Osteocyte (in vitro differentiated cells): ENCODE data around the gene BCL2. TPM values are rescaled to one million over a fixed set of nuclear protein-coding genes. Genes with fewer than 3 reads are reported as not detected.

Experiments
- DNase-seq: peaks from one replicate; pipeline ENCODE4 v3.0.0; 2021; ENCODE audit warnings: mixed read lengths; ENCODE audit not compliant: unreplicated experiment; ENCODE audit errors: extremely low spot score
- H3K27ac Mint-ChIP-seq: one replicate; pipeline ENCODE4 v1.8.0; 2021; ENCODE audit warnings: mild to moderate bottlenecking, mixed read lengths; ENCODE audit not compliant: unreplicated experiment
- H3K27me3 Mint-ChIP-seq: one replicate; pipeline ENCODE4 v1.8.0; 2021; ENCODE audit warnings: mixed read lengths; ENCODE audit not compliant: unreplicated experiment
- H3K36me3 Mint-ChIP-seq: one replicate; pipeline ENCODE4 v1.8.0; 2021; ENCODE audit warnings: mixed read lengths; ENCODE audit not compliant: unreplicated experiment
- H3K4me1 Mint-ChIP-seq: one replicate; pipeline ENCODE4 v1.8.0; 2021; ENCODE audit warnings: mixed read lengths; ENCODE audit not compliant: unreplicated experiment
- H3K4me3 Mint-ChIP-seq: one replicate; pipeline ENCODE4 v1.8.0; 2021; ENCODE audit warnings: mild to moderate bottlenecking, moderate library complexity, mixed read lengths; ENCODE audit not compliant: unreplicated experiment
- H3K9me3 Mint-ChIP-seq: one replicate; pipeline ENCODE4 v1.8.0; 2021; ENCODE audit warnings: mixed read lengths; ENCODE audit not compliant: unreplicated experiment
- total RNA-seq: library from RNA; stranded (reverse); gene quantifications from 2 replicates; pipeline ENCODE4 v1.2.1, GENCODE V29; 2021
- TF ChIP-seq, protein P1 (sequence below): fragments of 200-600 bp; sonication (generic); IDR thresholded peaks from 2 replicates; pipeline ENCODE4 v1.5.0; 2021; ENCODE audit warnings: antibody characterized with exemption, mild to moderate bottlenecking, moderate library complexity

The BCL2 gene
- total RNA-seq, 1 donor from 2014 or later, result 3.2 TPM

DNA sequence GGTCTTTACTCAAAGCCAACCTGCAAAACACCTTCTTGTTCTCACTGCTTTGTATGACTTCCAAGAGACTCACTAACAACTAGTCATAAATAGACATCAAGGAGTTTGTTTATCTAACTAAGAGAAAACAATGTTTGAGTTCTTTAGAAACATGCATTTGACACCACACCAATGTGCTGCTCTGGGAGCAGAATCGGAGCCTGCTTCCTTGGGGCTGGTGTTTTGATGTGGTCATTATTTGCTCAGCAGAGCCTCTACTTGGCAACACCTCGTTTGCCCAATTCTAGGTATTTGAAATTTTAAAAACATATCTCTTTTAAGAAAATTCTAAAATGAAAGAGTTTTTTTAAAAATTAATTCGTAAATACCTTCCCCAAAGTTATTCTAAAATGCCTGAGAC is 167.5 kb downstream of the BCL2 start:
- DNase-seq, result no peak
- TF ChIP-seq, protein P1, sequence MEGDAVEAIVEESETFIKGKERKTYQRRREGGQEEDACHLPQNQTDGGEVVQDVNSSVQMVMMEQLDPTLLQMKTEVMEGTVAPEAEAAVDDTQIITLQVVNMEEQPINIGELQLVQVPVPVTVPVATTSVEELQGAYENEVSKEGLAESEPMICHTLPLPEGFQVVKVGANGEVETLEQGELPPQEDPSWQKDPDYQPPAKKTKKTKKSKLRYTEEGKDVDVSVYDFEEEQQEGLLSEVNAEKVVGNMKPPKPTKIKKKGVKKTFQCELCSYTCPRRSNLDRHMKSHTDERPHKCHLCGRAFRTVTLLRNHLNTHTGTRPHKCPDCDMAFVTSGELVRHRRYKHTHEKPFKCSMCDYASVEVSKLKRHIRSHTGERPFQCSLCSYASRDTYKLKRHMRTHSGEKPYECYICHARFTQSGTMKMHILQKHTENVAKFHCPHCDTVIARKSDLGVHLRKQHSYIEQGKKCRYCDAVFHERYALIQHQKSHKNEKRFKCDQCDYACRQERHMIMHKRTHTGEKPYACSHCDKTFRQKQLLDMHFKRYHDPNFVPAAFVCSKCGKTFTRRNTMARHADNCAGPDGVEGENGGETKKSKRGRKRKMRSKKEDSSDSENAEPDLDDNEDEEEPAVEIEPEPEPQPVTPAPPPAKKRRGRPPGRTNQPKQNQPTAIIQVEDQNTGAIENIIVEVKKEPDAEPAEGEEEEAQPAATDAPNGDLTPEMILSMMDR, result no peak
- no peak overlapping the region for H3K27ac Mint-ChIP-seq
- H3K4me3 Mint-ChIP-seq, result no peak overlapping the region
- no peaks in the 10 kb centered on the region for H3K27me3 Mint-ChIP-seq
- H3K9me3 Mint-ChIP-seq, result no peaks in the 10 kb centered on the region
- H3K36me3 Mint-ChIP-seq, result no peaks in the 10 kb centered on the region
- peaks cover 12% of the 10 kb centered on the region for H3K4me1 Mint-ChIP-seq

DNA sequence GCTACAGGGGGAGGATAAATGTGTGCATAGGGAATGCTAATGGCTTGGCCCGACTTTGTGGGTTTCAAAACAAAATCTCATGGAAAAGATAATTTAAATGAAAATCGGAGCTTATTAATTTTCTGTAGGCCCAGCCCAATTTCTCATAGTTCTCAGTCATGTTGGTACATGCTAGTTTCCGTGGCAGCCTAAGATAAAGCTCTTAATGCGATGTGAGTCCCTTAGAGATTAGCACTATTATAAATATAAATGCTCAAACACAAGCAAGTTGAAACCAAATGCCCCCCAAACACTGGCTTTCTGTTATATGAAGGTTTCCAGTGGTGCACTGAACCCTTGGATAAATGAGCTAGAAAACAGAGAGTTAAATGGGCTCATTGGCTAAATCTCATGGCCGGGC is 168.0 kb downstream of the BCL2 start:
- Mint-ChIP-seq H3K27ac (no peak overlapping the region), H3K9me3 (no peaks in the 10 kb centered on the region), H3K4me3 (no peak overlapping the region), H3K4me1 (peaks cover 12% of the 10 kb centered on the region), H3K27me3 (no peaks in the 10 kb centered on the region), H3K36me3 (no peaks in the 10 kb centered on the region)
- no peak for DNase-seq
- TF ChIP-seq, protein P1, result no peak

DNA sequence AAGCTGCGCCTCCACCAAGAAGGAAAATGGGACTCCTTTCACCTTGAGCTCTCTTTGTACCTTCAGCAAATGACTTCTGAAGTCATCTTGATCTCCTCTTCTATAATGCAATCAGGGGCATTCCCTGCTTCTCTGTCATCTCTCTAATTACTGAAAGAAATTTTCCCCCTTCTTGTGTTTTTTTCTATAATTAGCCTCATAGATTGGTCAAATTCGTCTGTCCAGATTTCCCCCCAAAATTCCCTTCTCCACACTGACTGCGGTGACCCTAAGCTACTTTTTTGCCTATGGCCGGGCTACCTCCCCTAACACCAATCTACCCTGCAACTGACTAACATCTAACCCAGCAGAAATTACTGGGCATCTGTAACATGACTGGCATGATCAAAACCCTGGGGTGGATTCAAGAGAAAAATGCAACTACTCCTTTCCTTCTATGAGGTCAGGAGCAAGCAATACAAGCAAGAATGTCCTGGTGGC is 168.6 kb downstream of the BCL2 start:
- H3K4me3 Mint-ChIP-seq, result no peak overlapping the region
- H3K27ac Mint-ChIP-seq, result no peak overlapping the region
- no peak for DNase-seq
- H3K36me3 Mint-ChIP-seq, result no peaks in the 10 kb centered on the region
- no peaks in the 10 kb centered on the region for H3K9me3 Mint-ChIP-seq
- no peaks in the 10 kb centered on the region for H3K27me3 Mint-ChIP-seq
- TF ChIP-seq, protein P1, result no peak
- H3K4me1 Mint-ChIP-seq, result peaks cover 14% of the 10 kb centered on the region

DNA sequence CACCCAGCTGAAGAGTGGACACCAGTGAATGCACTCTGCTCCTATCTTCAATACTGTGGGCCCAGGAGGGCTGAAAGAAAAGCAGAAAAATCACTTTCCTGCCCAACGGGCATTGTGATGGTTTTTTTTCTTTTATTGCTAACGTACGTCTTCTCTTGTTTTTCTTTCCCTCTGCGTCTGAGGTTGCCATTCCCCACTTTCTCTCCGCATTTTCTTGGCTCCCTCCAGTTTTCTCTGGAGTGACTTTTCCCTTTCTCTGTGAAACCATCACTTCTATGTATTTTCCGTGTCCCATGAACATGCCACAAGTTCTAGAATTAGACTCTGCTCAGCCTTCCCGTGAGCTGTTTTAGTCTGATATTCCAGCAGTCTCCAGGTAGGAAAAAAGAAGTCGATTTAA is 169.2 kb downstream of the BCL2 start:
- no peaks in the 10 kb centered on the region for H3K9me3 Mint-ChIP-seq
- TF ChIP-seq, protein P1, result no peak
- peaks cover 18% of the 10 kb centered on the region for H3K4me1 Mint-ChIP-seq
- no peak overlapping the region for H3K27ac Mint-ChIP-seq
- H3K36me3 Mint-ChIP-seq, result no peaks in the 10 kb centered on the region
- DNase-seq, result no peak
- no peaks in the 10 kb centered on the region for H3K27me3 Mint-ChIP-seq
- H3K4me3 Mint-ChIP-seq, result no peak overlapping the region

DNA sequence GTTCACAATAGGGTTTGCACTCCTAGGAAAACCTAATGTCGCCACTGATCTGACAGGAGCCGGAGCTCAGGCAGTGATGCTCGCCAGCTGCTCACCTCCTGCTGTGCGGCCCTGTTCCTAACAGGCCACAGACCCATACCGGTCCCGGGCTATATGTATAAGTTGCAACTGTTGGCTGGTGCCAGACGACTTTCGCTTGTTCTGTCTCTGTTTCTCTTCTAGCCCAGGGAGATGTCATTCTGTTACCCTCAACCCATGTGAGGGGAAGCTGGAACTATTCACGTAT is 170.3 kb downstream of the BCL2 start:
- no peak for DNase-seq
- H3K36me3 Mint-ChIP-seq, result no peaks in the 10 kb centered on the region
- H3K4me1 Mint-ChIP-seq, result peaks cover 29% of the 10 kb centered on the region
- H3K27me3 Mint-ChIP-seq, result no peaks in the 10 kb centered on the region
- H3K9me3 Mint-ChIP-seq, result no peaks in the 10 kb centered on the region
- H3K27ac Mint-ChIP-seq, result no peak overlapping the region
- TF ChIP-seq, protein P1, result no peak
- no peak overlapping the region for H3K4me3 Mint-ChIP-seq
